ENCODE data around the gene EOGT.

EOGT gene

DNA sequence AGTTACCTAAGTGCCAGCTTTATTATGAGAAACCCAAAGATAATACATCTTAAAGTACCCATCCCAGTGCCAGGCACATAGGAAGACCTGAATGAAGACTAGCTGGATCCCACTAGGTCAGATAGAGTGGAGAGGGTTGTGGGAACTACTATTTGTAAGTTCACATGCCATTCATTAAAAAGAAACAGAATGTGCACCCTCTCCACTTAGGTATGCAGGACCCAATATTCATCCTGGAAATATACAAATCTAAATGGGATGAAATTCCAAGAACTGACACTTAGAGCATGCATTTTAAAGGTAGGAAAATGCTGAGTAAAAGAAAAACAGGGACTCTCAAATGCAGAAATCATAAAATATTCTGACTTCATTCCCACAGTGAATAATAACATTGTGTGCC lies 14.3 kb downstream of the EOGT start:
- TF ChIP-seq, protein P1, sequence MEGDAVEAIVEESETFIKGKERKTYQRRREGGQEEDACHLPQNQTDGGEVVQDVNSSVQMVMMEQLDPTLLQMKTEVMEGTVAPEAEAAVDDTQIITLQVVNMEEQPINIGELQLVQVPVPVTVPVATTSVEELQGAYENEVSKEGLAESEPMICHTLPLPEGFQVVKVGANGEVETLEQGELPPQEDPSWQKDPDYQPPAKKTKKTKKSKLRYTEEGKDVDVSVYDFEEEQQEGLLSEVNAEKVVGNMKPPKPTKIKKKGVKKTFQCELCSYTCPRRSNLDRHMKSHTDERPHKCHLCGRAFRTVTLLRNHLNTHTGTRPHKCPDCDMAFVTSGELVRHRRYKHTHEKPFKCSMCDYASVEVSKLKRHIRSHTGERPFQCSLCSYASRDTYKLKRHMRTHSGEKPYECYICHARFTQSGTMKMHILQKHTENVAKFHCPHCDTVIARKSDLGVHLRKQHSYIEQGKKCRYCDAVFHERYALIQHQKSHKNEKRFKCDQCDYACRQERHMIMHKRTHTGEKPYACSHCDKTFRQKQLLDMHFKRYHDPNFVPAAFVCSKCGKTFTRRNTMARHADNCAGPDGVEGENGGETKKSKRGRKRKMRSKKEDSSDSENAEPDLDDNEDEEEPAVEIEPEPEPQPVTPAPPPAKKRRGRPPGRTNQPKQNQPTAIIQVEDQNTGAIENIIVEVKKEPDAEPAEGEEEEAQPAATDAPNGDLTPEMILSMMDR (IDR thresholded peaks at IDR 0.05): no peak
- Histone ChIP-seq H3K36me3 (peaks cover 62 to 74% (median 65%) of the 10 kb centered on the region in 3 donors), H3K27me3 (no peaks in the 10 kb centered on the region), H3K4me3 (no peak overlapping the region), H3K27ac (peak overlapping the region; percentile 49 to 56), H3K9me3 (no peaks in the 10 kb centered on the region), H3K4me1 (peaks cover 0 to 67% (median 21%) of the 10 kb centered on the region in 4 donors)
- no peak for DNase-seq
- intact Hi-C loops (cut with DNase I; ENCODE audit: low total_unique reads): no loop called here

DNA sequence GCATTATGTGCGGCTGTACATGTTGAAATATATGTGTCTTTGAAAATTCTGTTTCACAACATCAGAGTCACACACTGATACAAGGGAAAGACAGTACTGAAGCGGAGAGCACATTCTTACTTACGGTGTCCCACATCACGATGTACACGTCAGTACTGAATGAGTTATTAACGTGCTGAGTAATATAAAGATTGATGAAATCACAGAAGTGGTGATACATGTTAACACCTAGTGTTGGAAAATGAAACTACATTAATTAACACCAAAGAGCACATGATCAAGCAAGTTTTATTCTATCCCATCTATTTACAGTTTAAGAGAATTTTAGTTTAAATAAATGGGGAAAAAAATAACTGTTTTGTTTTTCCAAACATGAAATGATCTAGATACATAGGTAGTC lies 15.6 kb downstream of the EOGT start:
- Histone ChIP-seq H3K4me1 (peaks cover 0 to 57% (median 18%) of the 10 kb centered on the region in 4 donors), H3K36me3 (peaks cover 59 to 74% (median 62%) of the 10 kb centered on the region in 3 donors), H3K4me3 (no peak overlapping the region), H3K27ac (peak overlapping the region; percentile 49 to 56), H3K27me3 (no peaks in the 10 kb centered on the region), H3K9me3 (no peaks in the 10 kb centered on the region)
- TF ChIP-seq, protein P1 (IDR thresholded peaks at IDR 0.05): no peak
- no peak for DNase-seq
- intact Hi-C loops (cut with DNase I; ENCODE audit: low total_unique reads): no loop called here

DNA sequence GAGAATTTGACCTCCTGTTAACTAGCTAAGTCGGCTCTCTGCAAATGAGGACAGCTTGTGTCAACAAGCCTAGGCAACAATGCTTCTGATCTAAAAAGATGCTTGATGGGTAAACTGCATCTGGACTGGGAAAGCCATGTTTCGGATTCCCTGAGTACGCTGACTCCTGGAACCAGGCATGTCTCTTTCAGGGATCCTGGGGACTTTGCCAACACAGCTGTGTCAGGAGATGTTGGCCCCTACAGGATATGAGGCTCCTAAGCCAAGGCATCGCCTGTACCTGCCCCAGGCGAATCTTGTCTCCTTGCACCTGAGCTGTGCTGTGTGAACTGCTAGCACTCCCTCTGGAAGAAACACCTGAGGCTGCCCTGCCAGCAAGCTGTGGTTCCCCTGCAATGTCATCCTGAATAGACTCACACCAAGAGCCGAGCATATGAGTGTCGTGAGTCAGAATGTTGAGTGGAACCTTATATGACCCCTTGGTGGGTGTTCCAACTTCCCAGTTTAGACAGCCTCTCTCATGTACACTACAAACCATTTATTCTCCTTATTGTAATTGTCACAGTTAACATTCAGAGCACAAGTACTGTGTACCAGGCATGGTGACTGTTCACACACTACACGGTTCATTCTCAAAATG lies 17.0 kb downstream of the EOGT start:
- Histone ChIP-seq H3K27ac (no peak overlapping the region), H3K9me3 (no peaks in the 10 kb centered on the region), H3K27me3 (no peaks in the 10 kb centered on the region), H3K4me1 (peaks cover 0 to 43% (median 18%) of the 10 kb centered on the region in 4 donors), H3K4me3 (no peak overlapping the region), H3K36me3 (peaks cover 51 to 71% (median 54%) of the 10 kb centered on the region in 3 donors)
- intact Hi-C loops (cut with DNase I; ENCODE audit: low total_unique reads): no loop called here
- TF ChIP-seq, protein P1 (IDR thresholded peaks at IDR 0.05): no peak
- DNase-seq: no peak

DNA sequence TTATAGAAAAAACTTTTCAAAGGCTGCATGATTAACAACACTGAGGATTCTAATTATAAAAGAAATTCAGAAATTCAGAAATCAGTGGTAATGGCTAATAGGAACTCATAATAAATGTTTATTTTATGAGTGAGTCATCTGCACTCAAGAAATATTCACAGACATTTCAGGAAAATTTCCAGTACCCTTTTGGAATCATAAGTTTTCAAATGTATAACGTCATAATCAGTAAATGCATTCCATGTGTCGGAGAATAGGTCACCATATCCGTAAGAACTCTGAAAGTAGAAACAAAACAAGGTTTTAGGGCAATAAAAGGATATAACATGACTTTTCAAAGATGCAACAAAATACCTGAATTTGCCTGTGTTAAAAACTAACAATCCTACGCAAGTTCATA lies 24.7 kb downstream of the EOGT start:
- H3K36me3 ChIP-seq: peaks cover 71 to 89% (median 83%) of the 10 kb centered on the region in 3 donors
- H3K27me3 ChIP-seq: no peaks in the 10 kb centered on the region
- H3K9me3 ChIP-seq: no peaks in the 10 kb centered on the region
- no peak overlapping the region for H3K4me3 ChIP-seq
- intact Hi-C loops (cut with DNase I; ENCODE audit: low total_unique reads): no loop called here
- DNase-seq: no peak
- TF ChIP-seq, protein P1 (IDR thresholded peaks at IDR 0.05): no peak
- H3K4me1 ChIP-seq: peaks cover 0 to 9% (median 0%) of the 10 kb centered on the region in 4 donors
- H3K27ac ChIP-seq: no peak overlapping the region

DNA sequence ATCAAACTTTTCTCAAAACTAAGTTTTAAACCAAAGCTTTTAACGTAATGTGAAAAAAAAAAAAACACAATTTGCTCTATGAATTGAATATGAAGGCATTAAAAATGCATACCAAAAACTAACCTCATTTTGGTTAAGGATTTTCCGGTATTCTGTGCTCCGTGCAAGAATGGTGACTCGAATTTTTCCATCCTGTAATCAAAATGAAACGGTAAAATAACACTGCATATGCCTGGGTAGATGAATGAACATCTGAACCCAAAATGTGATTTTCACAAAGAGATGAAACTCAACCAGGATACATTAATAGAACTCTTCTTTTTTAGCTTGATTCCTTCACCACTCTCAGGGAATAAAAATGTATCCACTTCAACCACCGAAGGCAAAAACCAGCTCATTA lies 26.2 kb downstream of the EOGT start:
- H3K9me3 ChIP-seq: no peaks in the 10 kb centered on the region
- TF ChIP-seq, protein P1 (IDR thresholded peaks at IDR 0.05): no peak
- no peak overlapping the region for H3K4me3 ChIP-seq
- H3K36me3 ChIP-seq: peaks cover 78 to 92% (median 89%) of the 10 kb centered on the region in 3 donors
- H3K27me3 ChIP-seq: no peaks in the 10 kb centered on the region
- no peak for DNase-seq
- peaks cover 0 to 9% (median 0%) of the 10 kb centered on the region in 4 donors for H3K4me1 ChIP-seq
- no peak overlapping the region for H3K27ac ChIP-seq
- intact Hi-C loops (cut with DNase I; ENCODE audit: low total_unique reads): no loop called here
